Gastrocnemius medialis (tissue), 4 donors: ENCODE results near the gene ANKRD11.

Experiments used
- POLR2A ChIP-seq, 2 donors: fragments of 450-650 bp; IDR thresholded peaks; one replicate each; pipeline ENCODE4 v1.6.1; 2017; ENCODE audit warnings: antibody characterized with exemption in 2 of 2, mild to moderate bottlenecking in 2 of 2, moderate library complexity in 2 of 2
- TF ChIP-seq, protein P1 (sequence below), 5 experiments: fragments of 450-650 bp in 3 of 5; fragments of 200-600 bp in 2 of 5; sonication (generic) in 2 of 5; IDR thresholded peaks in 4 of 5; conservative IDR thresholded peaks in 1 of 5; 1 replicate in 4 of 5; 2 replicates in 1 of 5; pipeline ENCODE4 v1.5.1; 2016 to 2019; ENCODE audit warnings: antibody characterized with exemption in 5 of 5, mild to moderate bottlenecking in 3 of 5, moderate library complexity in 3 of 5

DNA sequence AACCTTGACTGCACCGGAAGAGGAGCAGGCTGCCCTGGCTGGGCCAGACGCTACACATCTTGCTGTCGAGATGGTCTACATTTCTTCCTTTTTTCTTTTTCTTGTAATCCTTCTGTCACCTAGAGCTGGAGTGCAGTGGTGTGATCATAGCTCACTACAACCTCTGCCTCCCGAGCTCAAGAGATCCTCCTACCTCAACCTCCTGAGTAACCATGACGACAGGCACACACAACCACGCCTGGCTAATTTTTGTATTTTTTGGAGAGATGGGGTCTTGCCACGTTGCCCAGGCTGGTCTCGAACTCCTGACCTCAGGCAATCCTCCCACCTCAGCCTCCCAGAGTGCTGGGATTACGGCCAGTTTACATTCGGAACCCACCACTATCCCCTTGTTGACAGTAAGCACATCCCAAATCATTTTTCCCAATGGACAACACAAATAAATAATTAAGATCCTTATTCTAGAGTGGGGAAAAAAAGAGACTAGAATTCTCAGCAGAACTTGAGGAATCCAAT is 79.0 kb downstream of the ANKRD11 start:
- TF ChIP-seq, protein P1, sequence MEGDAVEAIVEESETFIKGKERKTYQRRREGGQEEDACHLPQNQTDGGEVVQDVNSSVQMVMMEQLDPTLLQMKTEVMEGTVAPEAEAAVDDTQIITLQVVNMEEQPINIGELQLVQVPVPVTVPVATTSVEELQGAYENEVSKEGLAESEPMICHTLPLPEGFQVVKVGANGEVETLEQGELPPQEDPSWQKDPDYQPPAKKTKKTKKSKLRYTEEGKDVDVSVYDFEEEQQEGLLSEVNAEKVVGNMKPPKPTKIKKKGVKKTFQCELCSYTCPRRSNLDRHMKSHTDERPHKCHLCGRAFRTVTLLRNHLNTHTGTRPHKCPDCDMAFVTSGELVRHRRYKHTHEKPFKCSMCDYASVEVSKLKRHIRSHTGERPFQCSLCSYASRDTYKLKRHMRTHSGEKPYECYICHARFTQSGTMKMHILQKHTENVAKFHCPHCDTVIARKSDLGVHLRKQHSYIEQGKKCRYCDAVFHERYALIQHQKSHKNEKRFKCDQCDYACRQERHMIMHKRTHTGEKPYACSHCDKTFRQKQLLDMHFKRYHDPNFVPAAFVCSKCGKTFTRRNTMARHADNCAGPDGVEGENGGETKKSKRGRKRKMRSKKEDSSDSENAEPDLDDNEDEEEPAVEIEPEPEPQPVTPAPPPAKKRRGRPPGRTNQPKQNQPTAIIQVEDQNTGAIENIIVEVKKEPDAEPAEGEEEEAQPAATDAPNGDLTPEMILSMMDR (IDR thresholded peaks at IDR 0.05 in 4 of 5, conservative IDR thresholded peaks at IDR 0.05 in 1 of 5) = no peak
- TF ChIP-seq POLR2A (IDR thresholded peaks at IDR 0.05) = no peak
